Measurements from ENCODE around the gene PLCL2. TPM values are rescaled to one million over a fixed set of nuclear protein-coding genes. Genes with fewer than 3 reads are reported as not detected.

The PLCL2 gene
- total RNA-seq, 1 experiment from 2014 or later: 32.1 TPM

DNA sequence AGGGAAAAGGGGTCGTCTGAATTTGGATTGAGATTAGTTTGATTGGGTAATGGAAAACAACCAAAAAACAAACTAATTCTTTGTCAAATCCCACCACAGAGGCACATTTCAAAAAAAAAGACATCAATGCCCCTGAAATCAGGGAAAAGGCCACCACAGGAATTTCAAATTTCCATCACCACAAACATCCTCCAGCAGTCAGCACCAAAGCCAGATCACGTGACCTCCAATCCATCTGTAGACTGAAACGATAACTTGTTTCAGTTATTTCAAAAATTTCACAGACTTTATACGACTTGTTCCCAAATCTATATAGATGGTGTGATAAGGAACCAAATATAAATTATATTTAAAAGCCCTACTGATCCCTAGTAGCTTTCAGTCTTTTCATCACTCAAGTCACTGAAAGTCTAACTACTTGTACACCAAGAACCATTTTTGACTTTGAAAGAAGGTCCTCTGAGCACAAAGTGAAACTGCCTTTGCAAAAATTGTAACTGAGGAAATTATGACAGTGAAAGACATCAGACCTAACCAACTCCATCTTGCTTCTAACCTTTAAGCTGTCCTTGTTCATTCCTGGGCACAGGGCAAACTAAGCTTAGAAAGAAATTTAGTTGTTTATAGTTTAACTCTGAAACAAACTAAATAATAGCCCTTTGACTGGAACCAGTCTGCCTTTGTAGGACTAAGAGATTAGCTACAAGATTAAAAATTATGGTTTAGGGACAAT lies 48.1 kb upstream of the PLCL2 start:
- Mint-ChIP-seq H3K4me3 (no peak overlapping the region), H3K9me3 (no peaks in the 10 kb centered on the region), H3K27ac (no peak overlapping the region), H3K36me3 (ENCODE audit: insufficient read depth in 1 of 3, low read depth in 3 of 3) (no peaks in the 10 kb centered on the region), H3K4me1 (peaks cover 23 to 36% of the 10 kb centered on the region in 2 experiments), H3K27me3 (ENCODE audit: low read depth) (no peaks in the 10 kb centered on the region)
- no peak for DNase-seq
- Histone ChIP-seq H3K27ac (ENCODE audit: insufficient read length, low read depth, low read length) (no peak overlapping the region), H4K8ac (replicated peaks; ENCODE audit: insufficient read length, low read depth, low read length) (no peak overlapping the region), H3K4ac (ENCODE audit: low read depth, low read length) (no peak overlapping the region), H4K5ac (ENCODE audit: insufficient read length, low read depth, low read length) (no peak overlapping the region), H3K4me2 (ENCODE audit: insufficient read depth, insufficient read length, low read length) (no peak overlapping the region), H3K9me3 (ENCODE audit: control insufficient read depth, low read depth, low read length) (no peaks in the 10 kb centered on the region), H4K20me1 (ENCODE audit: control insufficient read depth, insufficient read depth, insufficient read length) (no peaks in the 10 kb centered on the region), H3K18ac (ENCODE audit: insufficient read length, low read depth, low read length) (no peak overlapping the region), H3K56ac (ENCODE audit: insufficient read length, low read depth, low read length) (no peak overlapping the region), H2BK20ac (ENCODE audit: low read depth, low read length, poor library complexity, severe bottlenecking) (no peak overlapping the region), H3K14ac (ENCODE audit: insufficient read depth, low read length) (no peak overlapping the region), H3K79me1 (ENCODE audit: insufficient read depth, low read depth, low read length, poor library complexity, severe bottlenecking) (no peaks in the 10 kb centered on the region), H3K9ac (ENCODE audit: extremely low read depth, insufficient read length, low read length) (no peak overlapping the region), H3K4me1 (ENCODE audit: insufficient read depth, low read length) (peaks cover 6% of the 10 kb centered on the region; the same call in 1 of the 2 replicates), H3T11ph (ENCODE audit: low read length) (no peak overlapping the region), H2BK120ac (ENCODE audit: low read depth, low read length, poor library complexity, severe bottlenecking) (no peak overlapping the region), H3K79me2 (ENCODE audit: insufficient read depth, low read length) (no peaks in the 10 kb centered on the region), H2BK5ac (ENCODE audit: insufficient read length, low read length) (no peak overlapping the region), H3K23ac (ENCODE audit: insufficient read length, low read depth, low read length) (no peak overlapping the region), H3K27me3 (ENCODE audit: insufficient read depth, low read length) (no peaks in the 10 kb centered on the region), H2AFZ (ENCODE audit: low read length) (no peak overlapping the region), H2BK15ac (ENCODE audit: low read depth, low read length) (no peak overlapping the region), H4K91ac (ENCODE audit: insufficient read length, low read depth, low read length) (no peak overlapping the region), H2AK5ac (ENCODE audit: insufficient read length, low read length) (no peak overlapping the region), H3K23me2 (ENCODE audit: insufficient read length, low read depth, low read length, poor library complexity, severe bottlenecking) (no peaks in the 10 kb centered on the region), H2BK12ac (ENCODE audit: insufficient read length, low read depth, low read length) (no peak overlapping the region)
- WGBS (ENCODE audit: extremely low coverage, insufficient read length, low lambda C conversion rate): no CpG with 5 or more reads among the region's 4 CpGs
- TF ChIP-seq, protein P1, sequence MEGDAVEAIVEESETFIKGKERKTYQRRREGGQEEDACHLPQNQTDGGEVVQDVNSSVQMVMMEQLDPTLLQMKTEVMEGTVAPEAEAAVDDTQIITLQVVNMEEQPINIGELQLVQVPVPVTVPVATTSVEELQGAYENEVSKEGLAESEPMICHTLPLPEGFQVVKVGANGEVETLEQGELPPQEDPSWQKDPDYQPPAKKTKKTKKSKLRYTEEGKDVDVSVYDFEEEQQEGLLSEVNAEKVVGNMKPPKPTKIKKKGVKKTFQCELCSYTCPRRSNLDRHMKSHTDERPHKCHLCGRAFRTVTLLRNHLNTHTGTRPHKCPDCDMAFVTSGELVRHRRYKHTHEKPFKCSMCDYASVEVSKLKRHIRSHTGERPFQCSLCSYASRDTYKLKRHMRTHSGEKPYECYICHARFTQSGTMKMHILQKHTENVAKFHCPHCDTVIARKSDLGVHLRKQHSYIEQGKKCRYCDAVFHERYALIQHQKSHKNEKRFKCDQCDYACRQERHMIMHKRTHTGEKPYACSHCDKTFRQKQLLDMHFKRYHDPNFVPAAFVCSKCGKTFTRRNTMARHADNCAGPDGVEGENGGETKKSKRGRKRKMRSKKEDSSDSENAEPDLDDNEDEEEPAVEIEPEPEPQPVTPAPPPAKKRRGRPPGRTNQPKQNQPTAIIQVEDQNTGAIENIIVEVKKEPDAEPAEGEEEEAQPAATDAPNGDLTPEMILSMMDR (conservative IDR thresholded peaks at IDR 0.05): no peak
